Measurements from ENCODE around the gene FOXP1.
A peak's percentile ranks its signal among the peaks of the same experiment; 100 is the strongest.
"Not testable (repeated sequence)": the region's sequence is repeated elsewhere in the genome, so short reads cannot be mapped to it uniquely, and the experiment has no call there.

FOXP1 gene

GRCh38 chr3:71045917-71046282 lies 537.6 kb downstream of the FOXP1 start:
- DNase-seq, result peak; percentile 23

- no peak for DNase-seq
These were observed 538.2 kb downstream of the FOXP1 start for GRCh38 chr3:71045212-71045916.

- no peak for DNase-seq
These were observed 540.8 kb downstream of the FOXP1 start for GRCh38 chr3:71042759-71043158.

GRCh38 chr3:71041371-71041770 lies 542.2 kb downstream of the FOXP1 start:
- no peak for DNase-seq

- DNase-seq, result peak; percentile 44
These were observed 544.2 kb downstream of the FOXP1 start for GRCh38 chr3:71039332-71039731.

- no peak for DNase-seq
These were observed 545.8 kb downstream of the FOXP1 start for GRCh38 chr3:71037775-71038174.

GRCh38 chr3:71035886-71036285 lies 547.6 kb downstream of the FOXP1 start:
- DNase-seq, result no peak

- no peak for DNase-seq
These were observed 548.2 kb downstream of the FOXP1 start for GRCh38 chr3:71035314-71035713.

- DNase-seq, result no peak
These were observed 549.8 kb downstream of the FOXP1 start for GRCh38 chr3:71033681-71034220.

GRCh38 chr3:71031914-71032521 lies 551.5 kb downstream of the FOXP1 start:
- no peak for DNase-seq

- no peak for DNase-seq
These were observed 552.3 kb downstream of the FOXP1 start for GRCh38 chr3:71031181-71031580.

- DNase-seq, result no peak
These were observed 552.8 kb downstream of the FOXP1 start for GRCh38 chr3:71030748-71031147.

GRCh38 chr3:71029770-71030169 lies 553.8 kb downstream of the FOXP1 start:
- DNase-seq, result no peak

- DNase-seq, result no peak
These were observed 554.7 kb downstream of the FOXP1 start for GRCh38 chr3:71028802-71029201.

GRCh38 chr3:71028184-71028583 lies 555.3 kb downstream of the FOXP1 start:
- no peak for DNase-seq

- no peak for DNase-seq
These were observed 556.6 kb downstream of the FOXP1 start for GRCh38 chr3:71026634-71027578.

- no peak for DNase-seq
These were observed 558.0 kb downstream of the FOXP1 start for GRCh38 chr3:71025516-71025915.

- no peak for DNase-seq
These were observed 558.5 kb downstream of the FOXP1 start for GRCh38 chr3:71025010-71025409.

GRCh38 chr3:71022551-71023335 lies 560.8 kb downstream of the FOXP1 start:
- DNase-seq, result no peak

GRCh38 chr3:71018799-71019198 lies 564.7 kb downstream of the FOXP1 start:
- no peak for DNase-seq

GRCh38 chr3:71016178-71016845 lies 567.2 kb downstream of the FOXP1 start:
- DNase-seq, result no peak

- DNase-seq, result not testable (repeated sequence)
These were observed 568.9 kb downstream of the FOXP1 start for GRCh38 chr3:71014616-71015015.
